Right lobe of liver (tissue), 4 donors: ENCODE results near the gene SCIN.

Source experiments
- POLR2A ChIP-seq: fragments of 450-650 bp; IDR thresholded peaks from one replicate; pipeline ENCODE4 v1.6.1; 2017; ENCODE audit warnings: antibody characterized with exemption, mild to moderate bottlenecking
- TF ChIP-seq, protein P1 (sequence below), 4 donors: fragments of 200-600 bp in 3 of 4; fragments of 450-650 bp in 1 of 4; IDR thresholded peaks; one replicate each; pipeline versions ENCODE4 v1.5.1 to v1.8.0; 2016 to 2022; ENCODE audit warnings: antibody characterized with exemption in 4 of 4, mild to moderate bottlenecking in 2 of 4
- donor health status: DM: no; HTN: no; CAD: no.
- donor health status: DM: no; HTN: no; CAD: no.
- donor health status: DM: no; HTN: yes; CAD: no.

DNA sequence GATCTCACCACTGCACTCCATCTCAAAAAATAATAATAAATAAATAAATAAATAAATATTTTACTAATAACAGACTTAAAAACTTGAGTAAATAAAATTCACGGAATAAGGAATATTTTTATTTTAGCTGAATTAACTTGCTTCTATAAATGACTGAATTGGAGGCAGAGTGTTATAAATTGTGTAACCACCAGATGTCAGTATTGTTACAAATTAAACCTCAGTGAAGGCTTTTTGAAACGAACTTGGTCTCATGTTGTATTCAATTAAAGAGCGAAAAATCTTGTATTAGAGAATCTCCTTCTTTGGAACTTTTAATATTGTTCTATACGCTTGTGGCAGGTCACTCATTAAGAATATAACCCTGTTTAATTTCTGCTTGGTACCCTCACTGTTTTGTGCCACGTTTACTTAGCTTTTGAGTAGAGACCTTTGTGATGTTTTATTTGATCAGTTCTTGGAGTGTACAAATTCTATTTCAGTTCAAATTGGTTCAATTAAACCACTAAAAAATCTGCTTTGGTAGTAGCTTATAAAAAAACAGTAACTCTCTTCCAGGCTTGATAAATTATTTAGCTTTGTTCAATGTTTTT is 45.6 kb upstream of the SCIN start:
- TF ChIP-seq, protein P1, sequence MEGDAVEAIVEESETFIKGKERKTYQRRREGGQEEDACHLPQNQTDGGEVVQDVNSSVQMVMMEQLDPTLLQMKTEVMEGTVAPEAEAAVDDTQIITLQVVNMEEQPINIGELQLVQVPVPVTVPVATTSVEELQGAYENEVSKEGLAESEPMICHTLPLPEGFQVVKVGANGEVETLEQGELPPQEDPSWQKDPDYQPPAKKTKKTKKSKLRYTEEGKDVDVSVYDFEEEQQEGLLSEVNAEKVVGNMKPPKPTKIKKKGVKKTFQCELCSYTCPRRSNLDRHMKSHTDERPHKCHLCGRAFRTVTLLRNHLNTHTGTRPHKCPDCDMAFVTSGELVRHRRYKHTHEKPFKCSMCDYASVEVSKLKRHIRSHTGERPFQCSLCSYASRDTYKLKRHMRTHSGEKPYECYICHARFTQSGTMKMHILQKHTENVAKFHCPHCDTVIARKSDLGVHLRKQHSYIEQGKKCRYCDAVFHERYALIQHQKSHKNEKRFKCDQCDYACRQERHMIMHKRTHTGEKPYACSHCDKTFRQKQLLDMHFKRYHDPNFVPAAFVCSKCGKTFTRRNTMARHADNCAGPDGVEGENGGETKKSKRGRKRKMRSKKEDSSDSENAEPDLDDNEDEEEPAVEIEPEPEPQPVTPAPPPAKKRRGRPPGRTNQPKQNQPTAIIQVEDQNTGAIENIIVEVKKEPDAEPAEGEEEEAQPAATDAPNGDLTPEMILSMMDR (IDR thresholded peaks at IDR 0.05) = peak; percentile 55 to 73 (median 68)
- TF ChIP-seq POLR2A = no peak
